Esophagus squamous epithelium (tissue), 5 donors: ENCODE data around the gene SPDYA. TPM values are rescaled to one million over a fixed set of nuclear protein-coding genes. Genes with fewer than 3 reads are reported as not detected.

Experiments
- DNase-seq: peaks from one replicate; lab custom pipeline; 2025; lab: John Stamatoyannopoulos, UW
- H3K27ac ChIP-seq, 4 donors: fragments of 200-600 bp; sonication (generic); one replicate each; pipeline ENCODE4 v1.5.1; 2016 to 2019; ENCODE audit warnings: mild to moderate bottlenecking in 1 of 4
- H3K27me3 ChIP-seq, 4 donors: fragments of 200-600 bp; sonication (generic); 1 replicate in 3 of 4; 2 replicates in 1 of 4; pipeline versions ENCODE4 v1.5.1 to v1.6.0; 2017 to 2021; ENCODE audit warnings: antibody characterized with exemption in 1 of 4
- H3K36me3 ChIP-seq, 3 donors: fragments of 200-600 bp; sonication (generic); one replicate each; pipeline ENCODE4 v1.5.1; 2016 to 2019
- H3K4me1 ChIP-seq, 3 donors: fragments of 200-600 bp; sonication (generic); one replicate each; pipeline ENCODE4 v1.5.1; 2017 to 2019
- H3K4me3 ChIP-seq, 4 donors: fragments of 200-600 bp; sonication (generic); 1 replicate in 3 of 4; 2 replicates in 1 of 4; pipeline ENCODE4 v1.5.1; 2016 to 2019; ENCODE audit warnings: mild to moderate bottlenecking in 2 of 4, moderate library complexity in 1 of 4
- H3K9me3 ChIP-seq, 3 donors: fragments of 200-600 bp; sonication (generic); one replicate each; pipeline ENCODE4 v1.5.1; 2016 to 2019
- POLR2A ChIP-seq, 4 donors: fragments of 450-650 bp; IDR thresholded peaks; one replicate each; pipeline ENCODE4 v1.6.1; 2017; ENCODE audit warnings: antibody characterized with exemption in 4 of 4, mild to moderate bottlenecking in 4 of 4, moderate library complexity in 3 of 4
- WGBS, 2 donors: methylation state at CpG; one replicate each; pipeline ENCODE4 v1.1.5; 2018; 5-methylcytosine and 5-hydroxymethylcytosine counted together
- intact Hi-C: fragments of 100-400 bp; cut with DNase I; formaldehyde crosslinking; loops from one replicate; pipeline ENCODE4 v1.15.0; 2022
- total RNA-seq, 4 donors: library from RNA; depleted of rRNA; stranded (reverse); fragments of >200 nt; gene quantifications; one replicate each; pipeline ENCODE4 v1.1.0, GENCODE V29; 2016
- TF ChIP-seq, protein P1 (sequence below), 6 experiments: fragments of 450-650 bp in 4 of 6; fragments of 200-600 bp in 2 of 6; sonication (generic) in 2 of 6; IDR thresholded peaks; one replicate each; pipeline ENCODE4 v1.5.1; 2016 to 2019; ENCODE audit warnings: antibody characterized with exemption in 6 of 6, mild to moderate bottlenecking in 4 of 6, moderate library complexity in 4 of 6
- donor health status: DM: yes; HTN: yes; CAD: no.

Gene SPDYA
- total RNA-seq, 4 donors from 2014 or later: 0.97 to 1.7 (median 1.4) TPM; not detected in 1

GRCh38 chr2:28767337-28767736, 43.3 kb upstream of the SPDYA start:
- DNase-seq: no peak
- no peak overlapping the region for H3K4me3 ChIP-seq
- intact Hi-C loops: no loop called here
- H3K27me3 ChIP-seq: no peaks in the 10 kb centered on the region
- 54 to 75% methylated on average over 3 of the region's 3 CpGs for WGBS, 2 donors
- no peaks in the 10 kb centered on the region for H3K36me3 ChIP-seq
- TF ChIP-seq, protein P1, sequence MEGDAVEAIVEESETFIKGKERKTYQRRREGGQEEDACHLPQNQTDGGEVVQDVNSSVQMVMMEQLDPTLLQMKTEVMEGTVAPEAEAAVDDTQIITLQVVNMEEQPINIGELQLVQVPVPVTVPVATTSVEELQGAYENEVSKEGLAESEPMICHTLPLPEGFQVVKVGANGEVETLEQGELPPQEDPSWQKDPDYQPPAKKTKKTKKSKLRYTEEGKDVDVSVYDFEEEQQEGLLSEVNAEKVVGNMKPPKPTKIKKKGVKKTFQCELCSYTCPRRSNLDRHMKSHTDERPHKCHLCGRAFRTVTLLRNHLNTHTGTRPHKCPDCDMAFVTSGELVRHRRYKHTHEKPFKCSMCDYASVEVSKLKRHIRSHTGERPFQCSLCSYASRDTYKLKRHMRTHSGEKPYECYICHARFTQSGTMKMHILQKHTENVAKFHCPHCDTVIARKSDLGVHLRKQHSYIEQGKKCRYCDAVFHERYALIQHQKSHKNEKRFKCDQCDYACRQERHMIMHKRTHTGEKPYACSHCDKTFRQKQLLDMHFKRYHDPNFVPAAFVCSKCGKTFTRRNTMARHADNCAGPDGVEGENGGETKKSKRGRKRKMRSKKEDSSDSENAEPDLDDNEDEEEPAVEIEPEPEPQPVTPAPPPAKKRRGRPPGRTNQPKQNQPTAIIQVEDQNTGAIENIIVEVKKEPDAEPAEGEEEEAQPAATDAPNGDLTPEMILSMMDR (IDR thresholded peaks at IDR 0.05): no peak
- no peak for TF ChIP-seq POLR2A (IDR thresholded peaks at IDR 0.05)
- no peaks in the 10 kb centered on the region for H3K9me3 ChIP-seq
- no peak overlapping the region for H3K27ac ChIP-seq
- peaks cover 0 to 99% (median 35%) of the 10 kb centered on the region in 3 donors for H3K4me1 ChIP-seq

- Histone ChIP-seq H3K4me1 (peaks cover 0 to 99% (median 24%) of the 10 kb centered on the region in 3 donors), H3K27ac (no peak overlapping the region), H3K27me3 (no peaks in the 10 kb centered on the region), H3K4me3 (no peak overlapping the region), H3K9me3 (no peaks in the 10 kb centered on the region), H3K36me3 (no peaks in the 10 kb centered on the region)
- no peak for DNase-seq
- intact Hi-C loops: no loop called here
- TF ChIP-seq, protein P1 (IDR thresholded peaks at IDR 0.05): no peak
- no peak for TF ChIP-seq POLR2A (IDR thresholded peaks at IDR 0.05)
Measured at GRCh38 chr2:28768422-28768821, 42.2 kb upstream of the SPDYA start.

DNA sequence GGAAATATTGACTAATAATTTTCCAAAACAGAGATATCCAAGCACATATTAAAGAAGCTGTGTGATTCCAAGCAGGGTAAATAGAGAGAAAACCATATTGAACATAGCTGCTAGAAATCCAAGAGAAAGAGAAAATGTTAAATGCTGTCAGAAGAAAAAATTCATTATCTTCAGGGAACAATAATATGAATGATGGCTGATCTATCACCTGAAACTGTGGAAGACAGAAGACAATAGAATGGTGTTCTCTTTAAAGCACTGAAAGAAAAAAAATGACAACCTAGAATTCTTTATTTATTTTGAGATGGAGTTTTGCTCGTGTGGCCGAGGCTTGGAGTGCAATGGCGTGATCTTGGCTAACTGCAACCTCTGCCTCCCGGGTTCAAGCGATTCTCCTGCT, 41.7 kb upstream of the SPDYA start:
- TF ChIP-seq POLR2A (IDR thresholded peaks at IDR 0.05): no peak
- TF ChIP-seq, protein P1 (IDR thresholded peaks at IDR 0.05): no peak
- intact Hi-C loops: no loop called here
- H3K4me1 ChIP-seq: peaks cover 0 to 99% (median 21%) of the 10 kb centered on the region in 3 donors
- no peaks in the 10 kb centered on the region for H3K27me3 ChIP-seq
- DNase-seq: no peak
- 86 to 91% methylated on average over 5 of the region's 5 CpGs for WGBS, 2 donors
- H3K4me3 ChIP-seq: no peak overlapping the region
- no peaks in the 10 kb centered on the region for H3K9me3 ChIP-seq
- no peak overlapping the region for H3K27ac ChIP-seq
- H3K36me3 ChIP-seq: no peaks in the 10 kb centered on the region

GRCh38 chr2:28772351-28772750, 38.3 kb upstream of the SPDYA start:
- 66 to 76% methylated on average over 2 of the region's 2 CpGs for WGBS, 2 donors
- TF ChIP-seq, protein P1 (IDR thresholded peaks at IDR 0.05): no peak
- no peak for TF ChIP-seq POLR2A (IDR thresholded peaks at IDR 0.05)
- H3K27ac ChIP-seq: no peak overlapping the region
- DNase-seq: no peak
- no peak overlapping the region for H3K4me3 ChIP-seq
- peaks cover 0 to 10% (median 0%) of the 10 kb centered on the region in 3 donors for H3K36me3 ChIP-seq
- H3K27me3 ChIP-seq: no peaks in the 10 kb centered on the region
- peaks cover 0 to 95% (median 22%) of the 10 kb centered on the region in 3 donors for H3K4me1 ChIP-seq
- no peaks in the 10 kb centered on the region for H3K9me3 ChIP-seq
- intact Hi-C loops: no loop called here

GRCh38 chr2:28776471-28776870, 34.2 kb upstream of the SPDYA start:
- peaks cover 0 to 71% (median 10%) of the 10 kb centered on the region in 3 donors for H3K4me1 ChIP-seq
- intact Hi-C loops: no loop called here

More at GRCh38 chr2:28776471-28776870, 34.2 kb upstream of the SPDYA start:
- Histone ChIP-seq H3K36me3 (peaks cover 5 to 51% (median 14%) of the 10 kb centered on the region in 3 donors), H3K27ac (peak overlapping the region in 1 of 4 donors; percentile 11), H3K9me3 (no peaks in the 10 kb centered on the region), H3K4me3 (no peak overlapping the region), H3K27me3 (no peaks in the 10 kb centered on the region)
- WGBS, 2 donors: 64 to 67% methylated on average over 5 to 6 of the region's 6 CpGs
- no peak for DNase-seq
- TF ChIP-seq, protein P1 (IDR thresholded peaks at IDR 0.05): no peak
- TF ChIP-seq POLR2A (IDR thresholded peaks at IDR 0.05): no peak
